Epidermal melanocyte (primary cell): ENCODE results near the gene SYT12.

Source experiments
- DNase-seq: peaks from one replicate; pipeline ENCODE4 v3.0.0; 2011; ENCODE audit warnings: low spot score; ENCODE audit not compliant: insufficient read length

Gene SYT12

DNA sequence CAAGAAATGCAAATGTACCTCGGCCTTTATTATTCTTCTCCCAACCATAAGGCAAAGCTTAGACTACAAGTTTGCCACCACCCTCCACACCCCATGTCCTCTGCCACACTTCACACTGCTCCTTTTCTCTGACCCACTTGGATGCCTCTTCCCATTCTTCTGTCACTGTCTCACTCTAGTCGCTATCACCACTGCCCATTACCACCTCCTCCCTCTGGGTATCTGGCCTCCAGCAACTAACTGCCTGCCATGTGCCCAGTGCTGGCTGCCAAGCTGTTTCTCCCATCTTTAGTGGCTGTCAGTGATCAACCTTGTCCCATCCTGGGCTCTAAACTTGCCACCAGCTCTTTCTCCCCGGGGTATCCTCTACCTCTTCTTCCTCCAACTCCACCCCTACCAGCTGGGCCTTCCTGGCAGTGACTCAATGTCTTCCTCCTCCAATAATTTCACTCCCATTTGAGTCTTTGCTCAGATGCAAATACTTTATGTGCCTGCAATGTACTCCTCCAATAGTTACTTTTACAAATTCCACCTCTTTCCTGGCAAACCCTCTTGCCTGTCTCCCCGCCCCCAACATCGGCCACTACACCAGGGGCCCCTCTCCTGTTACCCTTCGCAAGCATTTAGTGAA is 76.0 kb downstream of the SYT12 start:
- DNase-seq = no peak

DNA sequence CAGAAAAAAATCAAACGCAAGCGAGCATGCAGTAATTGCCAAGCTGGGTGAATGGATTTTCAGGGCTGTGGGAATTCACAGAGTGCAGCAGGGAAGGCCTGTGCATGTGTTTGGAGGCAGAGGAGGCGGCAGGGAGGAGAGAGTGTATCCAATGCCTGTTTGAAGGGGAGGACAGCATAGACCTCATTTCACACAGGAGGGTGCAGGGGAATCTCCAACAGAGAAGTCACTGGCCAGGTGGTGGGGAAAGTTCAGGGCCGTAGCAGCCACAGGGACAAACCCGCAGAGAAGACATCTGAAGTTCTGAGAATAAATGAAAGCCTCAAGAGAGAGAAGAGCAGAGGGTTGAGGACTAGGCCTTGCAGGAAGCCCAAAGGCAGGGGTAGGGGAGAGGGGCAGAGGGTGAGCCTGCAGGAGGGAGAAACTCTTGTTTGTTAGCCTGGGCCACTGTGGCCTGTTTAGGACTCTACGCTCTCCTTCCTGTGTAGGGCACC is 76.9 kb downstream of the SYT12 start:
- no peak for DNase-seq
